NB4 (cell line): Measurements from ENCODE around the gene FAM216B.
"Not testable (repeated sequence)": the region's sequence is repeated elsewhere in the genome, so short reads cannot be mapped to it uniquely, and the experiment has no call there.

Experiments used
- DNase-seq: peaks from one replicate; pipeline ENCODE4 v3.0.0; 2010; ENCODE audit warnings: low read depth
- H3K4me3 ChIP-seq: one replicate; pipeline ENCODE4 v1.5.1; 2011; ENCODE audit warnings: mild to moderate bottlenecking, low read depth, low read length, moderate library complexity
- MYC ChIP-seq: IDR thresholded peaks from 2 replicates; pipeline ENCODE4 v1.6.1; 2011; ENCODE audit warnings: low read depth, low read length
- POLR2A ChIP-seq: IDR thresholded peaks from 2 replicates; pipeline ENCODE4 v1.6.1; 2011; ENCODE audit warnings: mild to moderate bottlenecking; ENCODE audit not compliant: insufficient read length; ENCODE audit errors: extremely low read depth
- TF ChIP-seq, protein P1 (sequence below): IDR thresholded peaks from 2 replicates; pipeline ENCODE4 v1.6.1; 2011; ENCODE audit warnings: low read depth, low read length
- TF ChIP-seq, protein P2 (sequence below): IDR thresholded peaks from one replicate; pipeline ENCODE4 v1.5.1; 2012; ENCODE audit warnings: low read depth, low read length

FAM216B gene

DNA sequence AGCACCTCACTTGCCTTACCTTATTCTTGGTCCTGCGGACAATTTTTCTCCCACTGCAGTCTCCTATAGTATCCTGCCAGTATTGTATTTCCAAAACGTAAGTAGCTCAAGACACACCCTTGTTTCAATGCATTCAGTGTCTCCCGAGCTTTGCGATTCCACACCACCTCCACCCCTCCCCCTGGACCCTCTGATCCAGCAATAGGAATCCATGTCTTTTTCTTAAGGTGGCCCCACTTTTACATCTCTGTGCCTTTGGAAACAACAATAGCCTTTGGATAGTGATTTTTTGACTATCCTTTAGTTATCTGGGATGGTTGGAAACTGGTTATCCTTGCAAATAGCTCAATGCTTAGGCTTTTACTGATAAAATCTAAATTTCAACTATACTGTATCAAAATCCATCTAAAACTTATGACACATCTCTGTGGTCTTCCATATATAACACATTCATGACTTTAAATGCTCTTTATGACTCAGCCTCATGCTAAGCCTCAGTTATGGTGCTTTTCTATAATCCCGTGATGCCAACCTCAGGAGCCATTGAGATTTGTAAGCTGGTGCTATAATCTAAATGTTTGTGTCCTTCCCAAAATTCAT, 27.1 kb downstream of the FAM216B start:
- no peak for DNase-seq
- no peak for TF ChIP-seq MYC
- TF ChIP-seq, protein P1, sequence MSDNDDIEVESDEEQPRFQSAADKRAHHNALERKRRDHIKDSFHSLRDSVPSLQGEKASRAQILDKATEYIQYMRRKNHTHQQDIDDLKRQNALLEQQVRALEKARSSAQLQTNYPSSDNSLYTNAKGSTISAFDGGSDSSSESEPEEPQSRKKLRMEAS, result no peak
- TF ChIP-seq, protein P2, sequence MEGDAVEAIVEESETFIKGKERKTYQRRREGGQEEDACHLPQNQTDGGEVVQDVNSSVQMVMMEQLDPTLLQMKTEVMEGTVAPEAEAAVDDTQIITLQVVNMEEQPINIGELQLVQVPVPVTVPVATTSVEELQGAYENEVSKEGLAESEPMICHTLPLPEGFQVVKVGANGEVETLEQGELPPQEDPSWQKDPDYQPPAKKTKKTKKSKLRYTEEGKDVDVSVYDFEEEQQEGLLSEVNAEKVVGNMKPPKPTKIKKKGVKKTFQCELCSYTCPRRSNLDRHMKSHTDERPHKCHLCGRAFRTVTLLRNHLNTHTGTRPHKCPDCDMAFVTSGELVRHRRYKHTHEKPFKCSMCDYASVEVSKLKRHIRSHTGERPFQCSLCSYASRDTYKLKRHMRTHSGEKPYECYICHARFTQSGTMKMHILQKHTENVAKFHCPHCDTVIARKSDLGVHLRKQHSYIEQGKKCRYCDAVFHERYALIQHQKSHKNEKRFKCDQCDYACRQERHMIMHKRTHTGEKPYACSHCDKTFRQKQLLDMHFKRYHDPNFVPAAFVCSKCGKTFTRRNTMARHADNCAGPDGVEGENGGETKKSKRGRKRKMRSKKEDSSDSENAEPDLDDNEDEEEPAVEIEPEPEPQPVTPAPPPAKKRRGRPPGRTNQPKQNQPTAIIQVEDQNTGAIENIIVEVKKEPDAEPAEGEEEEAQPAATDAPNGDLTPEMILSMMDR, result no peak
- no peak for TF ChIP-seq POLR2A
- H3K4me3 ChIP-seq, result no peak overlapping the region

GRCh38 chr13:42812316-42812715, 30.9 kb downstream of the FAM216B start:
- H3K4me3 ChIP-seq, result no peak overlapping the region
- no peak for DNase-seq
- TF ChIP-seq POLR2A, result no peak
- TF ChIP-seq, protein P1, result no peak
- TF ChIP-seq MYC, result no peak
- TF ChIP-seq, protein P2, result no peak

- no peak for DNase-seq
- TF ChIP-seq, protein P2, result no peak
- TF ChIP-seq, protein P1, result no peak
- TF ChIP-seq MYC (no peak), POLR2A (no peak)
- H3K4me3 ChIP-seq, result no peak overlapping the region
Observed at GRCh38 chr13:42814868-42815267, 33.5 kb downstream of the FAM216B start.

GRCh38 chr13:42815681-42816080, 34.3 kb downstream of the FAM216B start:
- TF ChIP-seq POLR2A (no peak), MYC (no peak)
- TF ChIP-seq, protein P2, result no peak
- TF ChIP-seq, protein P1, result no peak
- DNase-seq, result no peak
- H3K4me3 ChIP-seq, result no peak overlapping the region

DNA sequence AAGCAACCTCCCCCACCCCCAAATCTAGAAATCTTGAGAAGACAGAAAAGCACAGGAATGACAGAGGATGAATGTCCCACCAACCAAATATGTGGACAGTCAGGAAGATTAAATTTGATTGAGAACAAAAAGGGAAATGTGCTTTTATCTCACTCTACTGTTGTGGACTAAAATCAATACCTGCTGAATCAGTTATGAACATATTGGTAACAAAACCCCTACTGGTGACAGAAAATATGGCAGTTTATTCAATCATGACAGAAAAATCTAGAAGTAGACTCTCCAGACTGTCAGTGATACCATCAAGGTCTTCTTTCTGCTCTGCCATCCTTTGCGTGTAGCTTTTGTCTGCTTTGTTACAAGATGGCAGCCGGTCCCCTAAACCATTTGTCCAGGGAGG, 35.2 kb downstream of the FAM216B start:
- TF ChIP-seq MYC (no peak), POLR2A (no peak)
- TF ChIP-seq, protein P2, result no peak
- TF ChIP-seq, protein P1, result no peak
- DNase-seq, result no peak
- H3K4me3 ChIP-seq, result no peak overlapping the region

- H3K4me3 ChIP-seq, DNase-seq: not testable (repeated sequence)
Observed at GRCh38 chr13:42819687-42820086, 38.3 kb downstream of the FAM216B start.
